Left ventricle myocardium inferior (tissue), 1 donor: Measurements from ENCODE around the gene RHOH. TPM values are rescaled to one million over a fixed set of nuclear protein-coding genes. Genes with fewer than 3 reads are reported as not detected.

Source experiments
- DNase-seq: peaks from one replicate; pipeline ENCODE4 v3.0.0-alpha.2; 2020
- H3K27ac ChIP-seq: fragments of 200-600 bp; replicated peaks from 2 replicates; pipeline ENCODE4 v1.8.0; 2021
- H3K27me3 ChIP-seq: fragments of 200-600 bp; 2 replicates; pipeline ENCODE4 v1.8.0; 2021; ENCODE audit warnings: low read depth
- H3K36me3 ChIP-seq: fragments of 200-600 bp; 2 replicates; pipeline ENCODE4 v1.8.0; 2021
- H3K4me1 ChIP-seq: fragments of 200-600 bp; 2 replicates; pipeline ENCODE4 v1.8.0; 2021
- H3K4me3 ChIP-seq: fragments of 200-600 bp; 2 replicates; pipeline ENCODE4 v1.8.0; 2021; ENCODE audit warnings: mild to moderate bottlenecking, moderate library complexity
- H3K9me3 ChIP-seq: fragments of 200-600 bp; replicated peaks from 2 replicates; pipeline ENCODE4 v1.8.0; 2021
- CTCF ChIP-seq: fragments of 200-600 bp; IDR thresholded peaks from 2 replicates; pipeline ENCODE4 v1.8.0; 2021; ENCODE audit warnings: antibody characterized with exemption, mild to moderate bottlenecking, borderline replicate concordance
- intact Hi-C: fragments of 100-400 bp; cut with micrococcal nuclease; formaldehyde crosslinking; loops from one replicate; pipeline ENCODE4 v1.11.0; 2022
- total RNA-seq: library from RNA; stranded (reverse); fragmentation: NEBNext Ultra II Directional; extraction: Animal tissue kit (Norgen Biotek cat#: 25700); gene quantifications from one replicate; pipeline ENCODE4 v1.2.1, GENCODE V29; 2021
- donor health status: DM: no; HTN: yes; CAD: no; lungs with severe emphysema.

RHOH gene
- total RNA-seq, 1 donor from 2014 or later: 0.41 TPM

GRCh38 chr4:40176602-40177001 lies 20.2 kb upstream of the RHOH start:
- H3K27ac ChIP-seq: no peak overlapping the region
- no peak for TF ChIP-seq CTCF
- H3K9me3 ChIP-seq: no peaks in the 10 kb centered on the region
- no peaks in the 10 kb centered on the region for H3K4me1 ChIP-seq
- H3K36me3 ChIP-seq: no peaks in the 10 kb centered on the region
- intact Hi-C loops: no loop called here
- DNase-seq: no peak
- H3K4me3 ChIP-seq: no peak overlapping the region
- peaks cover 46% of the 10 kb centered on the region for H3K27me3 ChIP-seq

GRCh38 chr4:40177591-40177990 lies 19.2 kb upstream of the RHOH start:
- DNase-seq: no peak
- Histone ChIP-seq H3K4me1 (no peaks in the 10 kb centered on the region), H3K27ac (no peak overlapping the region), H3K9me3 (no peaks in the 10 kb centered on the region), H3K4me3 (no peak overlapping the region), H3K36me3 (no peaks in the 10 kb centered on the region), H3K27me3 (peaks cover 46% of the 10 kb centered on the region)
- TF ChIP-seq CTCF: no peak
- intact Hi-C loops: no loop called here

DNA sequence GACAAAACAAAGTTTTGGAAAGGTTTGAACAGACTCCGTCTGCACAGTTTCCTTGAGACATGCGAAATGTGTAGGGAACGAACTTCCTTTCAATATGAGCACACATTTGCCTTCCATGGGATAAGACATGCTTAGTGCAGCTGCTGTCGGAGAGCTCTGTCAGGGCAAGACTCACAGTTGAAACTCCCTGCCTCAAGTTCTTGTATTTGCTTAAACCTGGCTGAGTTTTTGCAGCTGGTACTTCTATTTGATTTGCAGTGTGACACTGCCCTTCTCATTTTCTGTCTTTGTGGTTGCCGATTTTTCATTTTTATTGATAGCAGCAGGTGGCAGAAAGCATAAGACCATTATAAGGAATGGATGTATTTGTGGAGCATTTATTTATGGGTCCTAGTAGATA lies 18.2 kb upstream of the RHOH start:
- Histone ChIP-seq H3K27ac (no peak overlapping the region), H3K27me3 (peaks cover 46% of the 10 kb centered on the region), H3K9me3 (no peaks in the 10 kb centered on the region), H3K4me1 (no peaks in the 10 kb centered on the region), H3K36me3 (no peaks in the 10 kb centered on the region), H3K4me3 (no peak overlapping the region)
- intact Hi-C loops: no loop called here
- no peak for TF ChIP-seq CTCF
- DNase-seq: no peak

DNA sequence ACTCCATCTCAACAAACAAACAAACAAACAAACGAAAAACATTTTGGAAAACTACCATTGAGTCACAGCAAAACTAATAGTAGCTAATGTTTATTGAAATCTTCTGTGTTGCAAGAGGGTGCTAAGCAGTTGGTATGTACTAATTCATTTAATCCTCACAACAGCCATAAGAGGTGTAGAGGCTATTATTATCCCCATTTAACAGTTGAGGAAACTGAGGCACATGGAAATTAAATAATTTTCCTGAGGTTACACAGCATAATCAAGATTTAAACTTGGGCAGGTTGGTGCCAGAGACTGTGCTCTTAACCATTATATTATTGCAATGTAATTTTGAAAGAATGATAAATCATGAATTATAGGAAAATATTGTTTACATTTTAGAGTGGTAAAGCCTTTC lies 17.5 kb upstream of the RHOH start:
- no peak for TF ChIP-seq CTCF
- no peaks in the 10 kb centered on the region for H3K4me1 ChIP-seq
- H3K27ac ChIP-seq: no peak overlapping the region
- DNase-seq: no peak
- intact Hi-C loops: no loop called here
- H3K36me3 ChIP-seq: no peaks in the 10 kb centered on the region
- H3K9me3 ChIP-seq: no peaks in the 10 kb centered on the region
- H3K4me3 ChIP-seq: no peak overlapping the region
- peaks cover 46% of the 10 kb centered on the region for H3K27me3 ChIP-seq

DNA sequence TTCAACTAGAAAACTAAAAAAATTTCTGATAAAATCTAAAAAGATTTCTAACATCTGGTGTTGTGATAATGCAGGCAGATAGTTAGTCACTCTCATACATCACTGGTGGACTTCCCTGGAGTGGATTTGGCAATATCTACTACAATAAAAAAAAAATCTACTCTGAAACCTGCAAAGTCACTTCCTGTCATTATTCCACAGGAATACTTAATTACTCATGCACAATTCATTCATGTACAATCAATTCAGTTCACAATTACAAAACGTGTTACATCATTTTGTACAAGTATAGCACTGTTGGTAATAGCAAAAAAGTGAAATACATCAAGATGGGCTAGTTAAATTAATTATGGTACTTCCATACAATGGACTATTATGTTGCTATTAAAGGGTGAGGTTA lies 16.5 kb upstream of the RHOH start:
- no peak overlapping the region for H3K4me3 ChIP-seq
- no peaks in the 10 kb centered on the region for H3K4me1 ChIP-seq
- H3K36me3 ChIP-seq: no peaks in the 10 kb centered on the region
- TF ChIP-seq CTCF: no peak
- H3K27me3 ChIP-seq: peaks cover 37% of the 10 kb centered on the region
- H3K9me3 ChIP-seq: no peaks in the 10 kb centered on the region
- H3K27ac ChIP-seq: no peak overlapping the region
- no peak for DNase-seq
- intact Hi-C loops: no loop called here

DNA sequence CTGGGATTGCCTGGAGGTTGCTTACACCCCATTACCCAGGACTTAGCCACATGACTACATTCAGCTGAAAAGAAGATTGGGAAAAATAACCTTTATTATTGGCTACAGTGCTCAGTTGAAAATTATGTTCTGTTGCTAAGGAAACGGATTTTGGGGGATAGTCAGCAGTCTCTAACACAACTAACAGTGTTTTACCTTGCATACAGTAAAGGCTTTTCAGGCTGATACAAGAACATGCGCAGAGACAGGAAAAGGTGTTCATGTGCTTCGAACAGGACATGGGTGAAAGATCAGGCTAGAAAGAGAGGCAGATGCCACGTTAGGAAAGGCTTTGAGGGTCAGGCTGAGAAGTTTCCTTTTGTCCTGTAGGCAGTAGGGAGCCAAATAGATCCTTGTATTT lies 14.8 kb upstream of the RHOH start:
- no peak for DNase-seq
- no peak for TF ChIP-seq CTCF
- no peaks in the 10 kb centered on the region for H3K4me1 ChIP-seq
- no peaks in the 10 kb centered on the region for H3K9me3 ChIP-seq
- H3K27ac ChIP-seq: no peak overlapping the region
- intact Hi-C loops: no loop called here
- peaks cover 26% of the 10 kb centered on the region for H3K27me3 ChIP-seq
- no peaks in the 10 kb centered on the region for H3K36me3 ChIP-seq
- H3K4me3 ChIP-seq: no peak overlapping the region
